H9 (cell line): Measurements from ENCODE around the gene SPATA20. TPM values are rescaled to one million over a fixed set of nuclear protein-coding genes. Genes with fewer than 3 reads are reported as not detected.

Experiments used
- DNase-seq: peaks from one replicate; pipeline ENCODE4 v3.0.0-alpha.2; 2017
- H2AFZ ChIP-seq: one replicate; pipeline ENCODE4 v1.6.1; 2013; ENCODE audit warnings: mild to moderate bottlenecking, low read length, control low read depth, moderate library complexity
- H2AK5ac ChIP-seq: 2 replicates; pipeline ENCODE4 v1.6.1; 2013; ENCODE audit warnings: low read length, control low read depth, mixed read lengths; ENCODE audit not compliant: insufficient read length
- H2BK120ac ChIP-seq: one replicate; pipeline ENCODE4 v1.6.1; 2013; ENCODE audit warnings: low read depth, mild to moderate bottlenecking, low read length, control low read depth, inconsistent platforms; ENCODE audit not compliant: poor library complexity, severe bottlenecking
- H2BK12ac ChIP-seq: 2 replicates; pipeline ENCODE4 v1.6.1; 2013; ENCODE audit warnings: low read length, control low read depth, mixed read lengths, low read depth; ENCODE audit not compliant: insufficient read length
- H2BK15ac ChIP-seq: 2 replicates; pipeline ENCODE4 v1.6.1; 2013; ENCODE audit warnings: low read depth, low read length, control low read depth
- H2BK20ac ChIP-seq: one replicate; pipeline ENCODE4 v1.6.1; 2013; ENCODE audit warnings: low read depth, mild to moderate bottlenecking, low read length, control low read depth, inconsistent platforms; ENCODE audit not compliant: poor library complexity, severe bottlenecking
- H2BK5ac ChIP-seq: 2 replicates; pipeline ENCODE4 v1.6.1; 2013; ENCODE audit warnings: low read length, control low read depth, mixed read lengths; ENCODE audit not compliant: insufficient read length
- H3K14ac ChIP-seq: 2 replicates; pipeline ENCODE4 v1.6.1; 2013; ENCODE audit warnings: low read length, control low read depth; ENCODE audit not compliant: insufficient read depth
- H3K18ac ChIP-seq: 2 replicates; pipeline ENCODE4 v1.6.1; 2013; ENCODE audit warnings: low read depth, mild to moderate bottlenecking, mixed read lengths, low read length, control low read depth; ENCODE audit not compliant: insufficient read length
- H3K23ac ChIP-seq: 2 replicates; pipeline ENCODE4 v1.6.1; 2013; ENCODE audit warnings: low read length, control low read depth, mixed read lengths, low read depth; ENCODE audit not compliant: insufficient read length
- H3K23me2 ChIP-seq: 2 replicates; pipeline ENCODE4 v1.6.1; 2013; ENCODE audit warnings: low read depth, mild to moderate bottlenecking, mixed read lengths, low read length, control low read depth; ENCODE audit not compliant: insufficient read length, poor library complexity, severe bottlenecking
- H3K27ac ChIP-seq: 2 replicates; pipeline ENCODE4 v1.5.1; 2013; ENCODE audit warnings: low read length, control low read depth, mixed read lengths, low read depth; ENCODE audit not compliant: insufficient read length
- H3K27me3 ChIP-seq: 2 replicates; pipeline ENCODE4 v1.6.1; 2013; ENCODE audit warnings: low read length, control low read depth, inconsistent platforms; ENCODE audit not compliant: insufficient read depth
- H3K4ac ChIP-seq: 2 replicates; pipeline ENCODE4 v1.6.1; 2013; ENCODE audit warnings: low read depth, mild to moderate bottlenecking, control low read depth, inconsistent platforms, low read length, moderate library complexity
- H3K4me1 ChIP-seq: 2 replicates; pipeline ENCODE4 v1.6.1; 2013; ENCODE audit warnings: low read length, control low read depth, inconsistent platforms; ENCODE audit not compliant: insufficient read depth
- H3K4me2 ChIP-seq: 2 replicates; pipeline ENCODE4 v1.6.1; 2013; ENCODE audit warnings: low read length, control low read depth, mixed read lengths; ENCODE audit not compliant: insufficient read length, insufficient read depth
- H3K56ac ChIP-seq: 2 replicates; pipeline ENCODE4 v1.6.1; 2013; ENCODE audit warnings: low read depth, mild to moderate bottlenecking, mixed read lengths, low read length, control low read depth; ENCODE audit not compliant: insufficient read length
- H3K79me1 ChIP-seq: 2 replicates; pipeline ENCODE4 v1.6.1; 2013; ENCODE audit warnings: low read depth, mild to moderate bottlenecking, moderate library complexity, low read length, control low read depth, inconsistent platforms; ENCODE audit not compliant: insufficient read depth, poor library complexity, severe bottlenecking
- H3K79me2 ChIP-seq: 2 replicates; pipeline ENCODE4 v1.6.1; 2013; ENCODE audit warnings: low read length, control low read depth, inconsistent platforms; ENCODE audit not compliant: insufficient read depth
- H3K9ac ChIP-seq: 2 replicates; pipeline ENCODE4 v1.6.1; 2013; ENCODE audit warnings: low read length, control low read depth, mixed read lengths; ENCODE audit not compliant: insufficient read length; ENCODE audit errors: extremely low read depth
- H3K9me3 ChIP-seq: one replicate; pipeline ENCODE4 v1.6.1; 2013; ENCODE audit warnings: low read depth, low read length, inconsistent platforms; ENCODE audit not compliant: control insufficient read depth
- H3T11ph ChIP-seq: one replicate; pipeline ENCODE4 v1.6.1; 2013; ENCODE audit warnings: mild to moderate bottlenecking, low read length, control low read depth, inconsistent platforms
- H4K20me1 ChIP-seq: one replicate; pipeline ENCODE4 v1.6.1; 2013; ENCODE audit not compliant: control insufficient read depth, insufficient read length, insufficient read depth
- H4K5ac ChIP-seq: 2 replicates; pipeline ENCODE4 v1.6.1; 2013; ENCODE audit warnings: low read depth, mild to moderate bottlenecking, mixed read lengths, low read length, control low read depth; ENCODE audit not compliant: insufficient read length
- H4K8ac ChIP-seq: replicated peaks from 2 replicates; pipeline ENCODE4 v1.6.1; 2013; ENCODE audit warnings: low read length, control low read depth, mixed read lengths, low read depth; ENCODE audit not compliant: insufficient read length
- H4K91ac ChIP-seq: 2 replicates; pipeline ENCODE4 v1.6.1; 2013; ENCODE audit warnings: low read depth, mild to moderate bottlenecking, moderate library complexity, mixed read lengths, low read length, control low read depth; ENCODE audit not compliant: insufficient read length
- H3K27ac Mint-ChIP-seq, 3 experiments: 2 replicates in 2 of 3; 3 replicates in 1 of 3; pipeline ENCODE4 v1.8.0; 2020 to 2021; ENCODE audit warnings: mixed read lengths in 3 of 3, mild to moderate bottlenecking in 1 of 3, moderate library complexity in 1 of 3
- H3K27me3 Mint-ChIP-seq: 2 replicates; pipeline ENCODE4 v1.8.0; 2021; ENCODE audit warnings: low read depth, mild to moderate bottlenecking, moderate library complexity, mixed read lengths
- H3K36me3 Mint-ChIP-seq, 3 experiments: 2 replicates in 2 of 3; 3 replicates in 1 of 3; pipeline ENCODE4 v1.8.0; 2020 to 2021; ENCODE audit warnings: low read depth in 3 of 3, mixed read lengths in 3 of 3; ENCODE audit not compliant: insufficient read depth in 1 of 3
- H3K4me1 Mint-ChIP-seq, 2 experiments: 2 replicates each; pipeline ENCODE4 v1.8.0; 2020; ENCODE audit warnings: mixed read lengths in 2 of 2
- H3K4me3 Mint-ChIP-seq, 2 experiments: 2 replicates in 1 of 2; 3 replicates in 1 of 2; pipeline ENCODE4 v1.8.0; 2020 to 2021; ENCODE audit warnings: mild to moderate bottlenecking in 2 of 2, mixed read lengths in 2 of 2, moderate library complexity in 1 of 2
- H3K9me3 Mint-ChIP-seq, 2 experiments: 2 replicates in 1 of 2; 3 replicates in 1 of 2; pipeline ENCODE4 v1.8.0; 2020; ENCODE audit warnings: mild to moderate bottlenecking in 2 of 2, mixed read lengths in 2 of 2, moderate library complexity in 1 of 2
- CTCF ChIP-seq: fragments of 200-600 bp; sonication (generic); conservative IDR thresholded peaks from 3 replicates; pipeline ENCODE4 v1.8.0; 2021; ENCODE audit warnings: antibody characterized with exemption, mild to moderate bottlenecking
- WGBS: extraction: QIAGEN DNeasy Blood & Tissue Kit; methylation state at CpG from one replicate; pipeline ENCODE4 v1.1.7; 2013; ENCODE audit warnings: missing lambda C conversion rate, low lambda C conversion rate, mixed read lengths; ENCODE audit not compliant: insufficient read length; ENCODE audit errors: extremely low coverage; 5-methylcytosine and 5-hydroxymethylcytosine counted together
- total RNA-seq: library from RNA; stranded (reverse); gene quantifications from 2 replicates; pipeline ENCODE4 v1.2.1, GENCODE V29; 2021

SPATA20 gene
- total RNA-seq, 1 experiment from 2014 or later = 23.9 TPM

GRCh38 chr17:50534979-50535326 is 12.0 kb upstream of the SPATA20 start:
- no peak overlapping the region for H3T11ph ChIP-seq
- no peak overlapping the region for H2AK5ac ChIP-seq
- H3K27ac ChIP-seq = no peak overlapping the region
- H2AFZ ChIP-seq = no peak overlapping the region
- no peak overlapping the region for H3K18ac ChIP-seq
- H2BK5ac ChIP-seq = no peak overlapping the region
- no peak overlapping the region for H3K27ac Mint-ChIP-seq
- no peak overlapping the region for H3K56ac ChIP-seq
- H3K4me1 Mint-ChIP-seq = peaks cover 34 to 42% of the 10 kb centered on the region in 2 experiments
- H3K36me3 Mint-ChIP-seq = peaks cover 0 to 5% (median 0%) of the 10 kb centered on the region in 3 experiments; a peak in 3 of 7 replicates
- no peaks in the 10 kb centered on the region; a peak in 1 of 5 replicates for H3K9me3 Mint-ChIP-seq
- H4K8ac ChIP-seq = no peak overlapping the region
- H3K4me2 ChIP-seq = no peak overlapping the region
- H4K20me1 ChIP-seq = no peaks in the 10 kb centered on the region
- no peak overlapping the region for H3K23ac ChIP-seq
- no CpG with 5 or more reads among the region's 2 CpGs for WGBS
- no peak overlapping the region for H2BK120ac ChIP-seq
- no peak overlapping the region for H3K4ac ChIP-seq
- H2BK12ac ChIP-seq = no peak overlapping the region
- H3K79me1 ChIP-seq = no peaks in the 10 kb centered on the region
- H3K4me1 ChIP-seq = peaks cover 3% of the 10 kb centered on the region; the same call in 1 of the 2 replicates
- no peak overlapping the region for H2BK15ac ChIP-seq
- H3K27me3 Mint-ChIP-seq = peaks cover 44% of the 10 kb centered on the region
- H4K5ac ChIP-seq = no peak overlapping the region
- no peaks in the 10 kb centered on the region; the same call in 1 of the 2 replicates for H3K27me3 ChIP-seq
- no peak for DNase-seq
- H2BK20ac ChIP-seq = no peak overlapping the region
- no peak overlapping the region for H3K9ac ChIP-seq
- no peak overlapping the region for H3K14ac ChIP-seq
- TF ChIP-seq CTCF = no peak
- H3K4me3 Mint-ChIP-seq = peak overlapping the region in 1 of 2 experiments; percentile 60; a peak in 3 of 5 replicates
- H3K9me3 ChIP-seq = no peaks in the 10 kb centered on the region
- peaks cover 17% of the 10 kb centered on the region for H3K23me2 ChIP-seq
- no peaks in the 10 kb centered on the region for H3K79me2 ChIP-seq
- no peak overlapping the region for H4K91ac ChIP-seq
